Uterus (tissue), 2 donors: Measurements from ENCODE around the gene SLC8A1.

Experiments
- CTCF ChIP-seq, 4 experiments: fragments of 200-600 bp in 2 of 4; fragments of 450-650 bp in 2 of 4; sonication (generic) in 2 of 4; IDR thresholded peaks; one replicate each; pipeline ENCODE4 v1.5.1; 2016 to 2019; ENCODE audit warnings: antibody characterized with exemption in 4 of 4, mild to moderate bottlenecking in 2 of 4, moderate library complexity in 1 of 4
- POLR2A ChIP-seq, 2 donors: fragments of 450-650 bp; IDR thresholded peaks; one replicate each; pipeline ENCODE4 v1.6.1; 2016; ENCODE audit warnings: antibody characterized with exemption in 2 of 2, mild to moderate bottlenecking in 1 of 2, moderate library complexity in 1 of 2

GRCh38 chr2:40094451-40094850 is 357.4 kb downstream of the SLC8A1 start:
- TF ChIP-seq POLR2A (IDR thresholded peaks at IDR 0.05) (no peak), CTCF (IDR thresholded peaks at IDR 0.05) (no peak)
